ENCODE data around the gene RPLP1.

Gene RPLP1

DNA sequence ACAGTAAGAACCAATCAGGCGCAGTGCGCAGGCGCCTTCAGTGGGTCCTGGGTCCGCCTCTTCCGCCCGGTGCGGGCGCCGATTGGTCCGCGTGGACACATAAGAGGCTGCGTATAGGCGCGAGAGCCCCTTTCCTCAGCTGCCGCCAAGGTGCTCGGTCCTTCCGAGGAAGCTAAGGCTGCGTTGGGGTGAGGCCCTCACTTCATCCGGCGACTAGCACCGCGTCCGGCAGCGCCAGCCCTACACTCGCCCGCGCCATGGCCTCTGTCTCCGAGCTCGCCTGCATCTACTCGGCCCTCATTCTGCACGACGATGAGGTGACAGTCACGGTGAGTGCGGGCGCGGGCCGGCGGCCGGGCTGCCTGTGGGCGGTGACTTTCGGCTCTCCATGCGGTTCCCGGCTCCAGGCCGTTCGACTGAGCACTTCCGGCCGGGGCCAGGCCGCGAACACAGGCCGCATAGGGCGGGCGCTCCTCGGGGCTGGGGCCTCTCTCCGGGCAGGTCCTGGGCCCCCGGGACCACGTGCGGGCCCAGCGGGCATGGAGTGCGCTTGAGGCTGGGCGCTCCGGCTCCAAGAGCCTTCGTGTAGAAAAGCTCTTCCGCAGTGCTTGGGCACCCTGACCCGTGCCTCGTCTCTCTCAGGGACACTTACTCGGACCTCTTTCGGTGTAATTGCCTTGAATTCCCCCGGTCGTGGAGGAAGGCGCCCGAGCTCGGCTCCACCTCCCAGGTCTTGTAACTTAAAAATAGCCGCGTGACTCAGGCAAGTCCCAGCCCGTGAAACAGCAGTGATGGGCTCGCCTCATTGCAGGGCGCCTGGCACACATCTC is at the start of gene RPLP1:
RPLP1 (plus strand) TSS at position 127 of the 830 bp plus-strand sequence; CDS start at position 258, 131 bp downstream.
- peak; percentile 95 for DNase-seq (ENCODE audit: low spot score)

DNA sequence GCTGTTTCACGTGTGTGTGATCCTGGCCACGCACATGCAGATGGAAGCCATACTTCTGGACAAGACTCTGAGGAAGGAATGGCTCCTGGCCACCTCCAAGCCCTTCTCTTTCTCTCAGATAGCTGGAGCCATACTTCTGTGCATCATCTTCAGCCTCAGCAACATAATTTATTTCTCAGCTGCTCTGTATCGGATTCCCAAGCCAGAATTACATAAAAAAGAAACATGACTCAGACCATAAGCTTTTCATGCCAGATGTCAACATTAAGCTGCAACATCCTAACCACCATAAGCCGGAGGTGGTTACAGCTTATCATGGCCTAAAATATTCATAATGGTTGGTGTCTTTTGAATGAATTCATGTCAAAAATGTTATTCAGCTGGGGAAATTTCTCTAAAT is 49.0 kb upstream of the RPLP1 start:
- DNase-seq (ENCODE audit: low spot score): no peak

DNA sequence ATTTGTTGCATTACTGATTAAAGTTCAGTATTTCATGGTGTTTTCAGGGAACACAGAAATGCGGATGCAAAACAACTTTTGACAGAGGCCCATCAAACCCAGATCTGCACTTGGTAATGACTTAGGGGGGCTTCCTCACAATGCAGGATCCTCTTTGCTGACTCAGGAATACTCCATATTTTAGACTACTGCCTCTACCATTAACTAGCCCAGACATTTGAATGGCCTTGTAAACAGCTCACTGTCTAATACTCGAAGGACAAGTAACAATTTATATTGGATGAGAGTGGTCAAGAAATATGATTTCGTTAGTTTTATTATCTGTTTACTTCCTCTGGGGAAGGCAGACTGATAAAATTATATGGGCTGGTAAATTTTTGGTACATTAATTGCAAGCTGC is 47.5 kb upstream of the RPLP1 start:
- DNase-seq (ENCODE audit: low spot score): no peak

DNA sequence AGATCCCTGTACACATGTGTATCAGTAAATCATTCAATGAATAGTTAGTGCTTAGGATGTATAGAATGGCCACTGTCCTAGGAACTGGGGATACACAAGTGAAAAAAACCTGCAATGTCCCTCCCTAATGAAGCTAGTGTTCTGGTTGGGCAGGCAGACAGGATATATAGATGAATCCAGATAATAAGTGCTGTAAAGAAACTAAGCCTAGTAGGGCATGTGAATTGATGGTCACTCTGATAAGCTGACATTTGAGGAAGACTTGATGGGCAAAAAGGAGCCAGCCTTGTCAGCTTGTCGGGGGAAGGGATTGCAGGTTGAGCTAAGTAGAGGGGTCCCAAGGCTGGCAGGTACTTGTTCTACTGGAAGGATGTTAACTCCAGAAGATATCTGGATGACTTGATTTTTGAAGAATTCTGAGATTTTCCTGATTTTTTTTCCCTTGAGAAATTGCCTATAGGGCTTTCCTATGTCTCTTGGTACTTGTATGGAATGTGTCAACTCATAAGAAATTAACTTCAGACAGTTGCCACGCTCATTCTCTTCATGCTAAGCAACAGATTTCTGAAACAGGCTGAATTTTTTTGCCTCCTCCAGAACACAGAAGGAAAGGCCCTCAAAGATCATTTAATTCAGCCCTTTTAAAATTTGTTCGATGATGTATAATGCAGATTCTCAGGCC is 44.8 kb upstream of the RPLP1 start:
- DNase-seq (ENCODE audit: low spot score): no peak

DNA sequence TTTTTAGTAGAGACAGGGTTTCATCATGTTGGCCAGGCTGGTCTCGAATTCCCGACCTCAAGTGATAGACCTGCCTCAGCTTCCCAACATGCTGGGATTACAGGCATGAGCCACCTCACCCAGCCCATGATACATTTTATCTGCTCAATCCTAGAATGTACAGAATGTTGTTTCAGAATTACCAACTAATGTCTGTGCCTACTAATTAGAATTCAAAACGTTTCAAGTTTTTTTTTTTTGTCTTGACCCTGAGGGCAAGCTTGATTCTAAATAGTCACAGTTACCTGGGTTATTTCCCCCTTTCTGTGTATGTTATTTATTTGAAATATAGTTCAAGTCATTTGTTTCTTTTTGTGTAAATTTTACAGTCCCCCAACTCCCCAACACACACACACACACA is 43.8 kb upstream of the RPLP1 start:
- no peak for DNase-seq (ENCODE audit: low spot score)

DNA sequence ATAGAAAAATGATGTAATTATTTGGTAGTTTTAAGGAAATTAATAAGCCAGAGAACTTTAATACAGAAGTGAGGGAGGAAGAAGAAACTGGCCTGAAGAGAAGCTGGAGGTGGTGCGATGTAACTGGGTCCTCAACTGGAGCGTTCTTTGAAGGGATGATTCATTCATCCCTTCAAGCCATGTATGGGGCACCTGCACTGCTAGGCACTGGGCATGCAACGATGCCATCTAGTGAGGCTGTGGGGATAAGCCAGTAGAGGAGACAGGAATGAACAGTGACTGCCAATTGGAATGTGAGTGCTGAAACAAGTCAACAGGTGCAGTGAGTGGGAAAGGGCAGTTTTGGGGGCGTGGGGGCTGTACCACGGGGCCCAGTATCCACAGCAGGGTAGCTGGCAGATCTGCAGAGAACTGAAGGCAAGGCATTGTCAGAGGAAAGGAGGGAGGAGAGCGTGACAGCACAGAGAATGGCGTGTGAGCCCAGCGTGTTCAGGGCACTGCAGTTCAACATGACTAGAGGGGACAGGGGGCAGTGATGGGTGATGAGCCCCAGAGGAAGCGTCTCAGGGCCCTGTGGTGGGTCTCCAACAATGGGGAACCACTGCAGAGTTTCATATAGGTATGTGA is 42.3 kb upstream of the RPLP1 start:
- DNase-seq (ENCODE audit: low spot score): no peak

DNA sequence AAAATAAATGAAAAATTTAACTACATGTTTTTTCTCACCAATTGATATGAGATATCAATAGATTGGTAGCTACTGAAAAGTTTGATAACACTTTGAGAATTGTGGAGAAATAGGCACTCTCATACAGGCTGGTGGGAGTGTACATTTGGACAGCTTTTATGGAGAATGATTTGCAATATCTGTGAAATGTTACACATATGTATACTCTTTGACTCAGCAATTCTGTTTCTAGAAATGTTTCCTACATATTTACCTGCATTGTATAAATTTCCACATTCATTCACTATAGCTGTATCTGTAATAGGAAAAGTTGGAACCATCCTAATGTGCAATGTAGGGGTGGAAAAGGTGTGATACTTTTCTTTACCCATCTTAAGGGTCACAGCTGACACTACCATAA is 40.3 kb upstream of the RPLP1 start:
- DNase-seq (ENCODE audit: low spot score): no peak

DNA sequence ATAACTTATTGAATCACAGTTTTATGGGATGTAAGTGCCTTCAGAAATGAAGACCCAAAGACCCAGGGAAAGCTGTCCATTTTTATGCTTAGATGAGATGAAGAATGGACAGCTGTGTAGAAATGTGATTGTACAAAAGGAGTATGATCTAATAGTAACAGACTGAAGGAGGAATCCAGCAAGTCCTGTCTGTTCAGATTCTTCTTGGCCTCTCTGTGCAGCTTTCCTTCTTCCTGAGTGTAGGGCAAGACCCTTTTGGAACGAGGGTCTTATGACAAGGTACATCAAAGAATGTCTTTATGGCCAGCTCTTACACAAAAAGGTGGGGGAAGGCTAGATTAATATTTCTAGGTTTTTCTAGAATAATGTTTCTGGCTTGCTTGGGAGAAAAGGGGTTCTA is 39.9 kb upstream of the RPLP1 start:
- DNase-seq (ENCODE audit: low spot score): no peak

DNA sequence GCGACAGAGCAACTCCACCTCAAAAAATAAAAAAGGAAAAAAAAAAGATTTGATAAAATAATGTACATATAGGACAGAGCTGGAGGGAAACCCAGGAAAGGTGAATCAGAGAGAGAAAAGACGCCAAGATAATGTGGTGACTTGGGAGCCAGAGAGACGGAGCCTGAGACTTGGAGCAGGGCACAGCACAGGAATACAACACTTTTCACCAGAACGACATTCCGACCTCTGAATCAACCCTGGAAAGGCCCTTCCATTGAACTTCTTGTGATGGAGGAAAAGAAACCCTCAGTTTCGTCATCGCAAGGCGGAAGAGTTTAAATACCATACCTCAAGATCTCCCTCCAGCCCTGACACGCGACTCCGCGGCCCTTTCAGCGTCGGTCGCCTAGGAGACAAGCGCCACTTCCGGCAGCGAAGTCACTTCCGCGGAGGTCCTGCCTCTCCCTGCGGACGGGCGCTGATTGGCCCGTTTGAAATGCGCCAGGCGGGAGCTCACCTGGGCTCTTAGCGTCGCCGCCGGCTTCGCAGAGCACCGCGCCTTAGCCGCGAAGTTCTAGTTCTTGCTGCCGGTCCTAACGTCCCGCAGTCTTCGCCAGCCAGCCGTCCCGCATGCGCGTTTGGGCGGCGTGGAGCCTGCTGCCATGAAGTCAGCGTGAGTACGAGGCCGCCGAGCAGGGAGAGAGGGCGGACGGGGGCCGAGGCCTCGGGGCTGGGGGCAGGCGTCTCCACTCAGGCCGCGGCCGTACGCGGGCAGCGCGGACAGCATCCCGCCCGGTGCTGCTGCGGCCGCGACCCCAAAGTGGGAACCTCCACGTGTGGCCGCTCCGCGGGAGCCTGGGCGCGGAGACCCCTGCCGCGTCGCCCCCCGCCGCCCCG is 38.6 kb upstream of the RPLP1 start, which contains the start of gene KIF23:
KIF23 (plus strand) TSS at position 528 of the 879 bp plus-strand sequence; CDS start at position 645, 117 bp downstream.
- peak; percentile 68 for DNase-seq (ENCODE audit: low spot score)

DNA sequence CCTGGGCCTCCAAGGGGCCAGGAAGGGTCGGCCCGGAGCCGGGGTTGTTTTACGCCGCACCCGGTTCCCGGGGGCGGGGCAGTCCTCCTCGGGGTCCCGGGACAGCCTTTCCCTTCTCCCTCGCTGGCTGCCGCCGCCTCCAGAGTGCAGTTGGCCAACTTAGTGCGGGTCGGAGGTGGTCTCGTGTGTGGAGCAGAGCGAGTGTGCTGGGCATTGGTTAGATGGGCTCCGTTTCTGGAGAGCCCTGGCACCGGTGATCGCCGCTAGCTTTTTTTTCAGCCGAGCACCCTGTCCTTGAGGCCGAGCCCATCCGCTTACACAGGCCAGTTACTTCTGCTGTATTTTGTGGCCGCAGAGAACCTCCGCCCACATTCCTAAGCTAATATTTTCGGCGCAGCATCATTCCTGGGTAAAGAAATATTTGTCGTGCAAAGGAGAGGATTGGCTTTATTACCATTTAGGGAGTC is 37.9 kb upstream of the RPLP1 start:
- DNase-seq (ENCODE audit: low spot score): no peak

DNA sequence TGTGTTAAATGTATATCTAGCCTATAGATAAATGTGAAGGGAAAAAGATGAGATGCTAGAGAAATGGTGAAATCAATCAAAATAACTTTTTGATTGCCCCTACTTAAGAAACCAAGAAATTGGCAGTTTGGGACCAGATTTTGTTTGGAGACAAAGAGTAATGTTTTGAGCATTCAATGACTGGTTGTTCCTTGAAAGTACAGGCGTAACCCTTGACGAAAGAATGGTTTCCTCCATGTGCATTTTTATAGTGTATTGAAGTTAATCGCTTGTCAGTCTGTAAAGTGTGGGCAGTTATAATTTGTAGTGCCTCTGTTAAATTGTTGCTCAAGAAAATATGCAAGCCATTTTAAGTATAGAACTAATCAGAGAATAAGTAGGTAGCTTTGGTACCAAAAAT is 37.2 kb upstream of the RPLP1 start:
- DNase-seq (ENCODE audit: low spot score): no peak

DNA sequence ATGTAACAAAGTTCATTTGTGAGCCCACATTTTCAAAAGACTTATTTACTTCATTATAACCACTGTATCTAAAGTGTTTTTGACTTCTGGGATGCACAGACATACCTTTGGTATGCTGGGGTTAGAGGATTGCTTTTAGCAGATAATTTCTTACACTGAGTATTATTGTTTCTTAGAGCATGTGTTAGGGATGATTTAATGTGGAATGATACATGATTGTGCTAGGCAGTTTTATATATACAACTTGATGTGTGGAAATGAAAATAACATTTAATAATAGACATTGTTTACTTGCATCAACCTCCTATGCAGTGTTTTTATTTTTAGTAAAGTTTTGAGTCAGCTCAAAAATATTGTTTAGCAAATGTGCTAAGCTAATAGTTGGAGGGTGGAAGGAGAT is 35.0 kb upstream of the RPLP1 start:
- DNase-seq (ENCODE audit: low spot score): no peak

DNA sequence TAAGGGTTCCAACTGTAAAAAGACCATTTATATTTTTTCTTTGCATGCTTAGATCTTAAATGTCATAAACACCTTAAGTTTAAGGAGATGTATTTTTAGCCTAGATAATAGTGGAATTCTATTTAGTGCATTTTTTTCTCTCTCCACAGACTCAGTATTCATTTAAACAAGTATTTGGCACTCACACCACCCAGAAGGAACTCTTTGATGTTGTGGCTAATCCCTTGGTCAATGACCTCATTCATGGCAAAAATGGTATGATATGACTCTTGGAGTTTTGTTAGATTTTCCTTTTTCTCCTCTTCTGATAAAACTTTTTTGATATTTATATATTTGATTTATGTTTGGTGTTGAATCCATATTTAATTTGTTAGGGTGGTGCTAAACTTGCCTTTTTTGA is 31.1 kb upstream of the RPLP1 start:
- no peak for DNase-seq (ENCODE audit: low spot score)

DNA sequence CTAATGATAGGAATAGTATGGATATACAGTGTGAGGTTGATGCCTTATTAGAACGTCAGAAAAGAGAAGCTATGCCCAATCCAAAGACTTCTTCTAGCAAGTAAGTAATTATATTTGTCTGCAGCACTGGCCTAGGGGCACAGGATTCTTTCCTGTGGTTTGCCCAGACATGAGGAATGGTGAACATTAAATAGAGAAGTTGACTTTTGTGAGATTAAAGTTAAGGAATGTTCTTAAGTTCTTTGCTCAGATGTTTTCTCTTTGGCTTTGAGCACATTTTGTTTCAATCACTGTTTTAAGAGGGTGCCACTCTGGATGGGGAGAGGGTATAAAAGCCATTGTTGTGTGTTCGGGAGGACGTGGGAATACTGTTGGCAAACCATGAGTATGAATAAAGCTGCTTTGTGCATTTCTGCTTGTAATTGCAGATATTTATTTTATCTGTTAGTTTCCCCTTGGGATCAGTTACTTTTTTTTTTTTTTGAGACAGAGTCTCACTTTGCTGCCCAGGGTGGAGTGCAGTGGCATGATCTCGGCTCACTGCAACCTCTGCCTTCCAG is 30.2 kb upstream of the RPLP1 start:
- no peak for DNase-seq (ENCODE audit: low spot score)

DNA sequence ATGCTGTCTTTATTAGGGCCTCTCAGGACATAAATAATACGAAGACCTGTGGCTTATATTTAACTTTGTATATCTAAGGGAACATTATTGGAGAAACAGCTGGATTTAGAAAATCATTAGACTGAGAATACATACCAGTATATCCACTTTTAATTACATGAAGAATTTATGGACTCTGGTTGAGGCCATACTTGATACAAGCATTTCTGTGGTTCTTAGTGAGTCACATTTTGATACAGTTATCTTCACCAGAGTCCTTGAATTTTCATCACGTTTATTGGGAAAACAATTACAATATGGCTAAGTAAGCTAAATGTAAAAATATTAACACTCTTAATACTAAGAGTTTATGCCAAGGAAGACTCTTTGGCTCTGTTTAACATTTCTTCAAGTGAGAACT is 28.6 kb upstream of the RPLP1 start:
- DNase-seq (ENCODE audit: low spot score): no peak

DNA sequence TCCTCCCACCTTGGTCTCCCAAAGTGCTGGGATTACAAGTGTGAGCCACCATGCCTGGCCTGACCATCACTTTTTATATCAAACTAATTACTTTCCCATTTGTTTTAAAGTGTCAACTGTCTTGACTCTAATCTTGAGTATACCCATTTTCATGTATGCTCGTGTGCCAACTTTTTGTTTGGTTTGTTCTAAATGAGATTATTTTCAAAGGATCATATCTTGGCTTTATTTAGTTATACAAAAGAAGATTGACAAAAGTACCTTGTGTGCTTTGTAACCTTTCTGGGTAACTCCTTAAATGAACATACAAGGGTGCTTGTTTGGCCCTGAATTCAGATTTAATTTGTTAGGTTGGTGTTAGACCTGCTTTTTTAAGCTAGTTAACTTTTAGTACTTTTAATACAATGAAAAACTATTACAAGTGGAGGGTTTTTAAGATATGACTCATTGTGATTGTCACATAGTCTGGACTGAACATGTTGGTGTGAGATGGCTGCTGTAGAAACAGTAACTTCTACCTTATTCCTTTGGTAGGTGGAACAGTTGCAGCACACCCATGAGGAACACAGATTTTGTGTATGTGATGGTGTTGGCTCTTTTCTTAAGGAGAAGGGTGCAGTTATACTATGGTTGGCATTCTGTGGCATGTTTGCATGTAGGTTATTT is 27.7 kb upstream of the RPLP1 start:
- DNase-seq (ENCODE audit: low spot score): no peak

DNA sequence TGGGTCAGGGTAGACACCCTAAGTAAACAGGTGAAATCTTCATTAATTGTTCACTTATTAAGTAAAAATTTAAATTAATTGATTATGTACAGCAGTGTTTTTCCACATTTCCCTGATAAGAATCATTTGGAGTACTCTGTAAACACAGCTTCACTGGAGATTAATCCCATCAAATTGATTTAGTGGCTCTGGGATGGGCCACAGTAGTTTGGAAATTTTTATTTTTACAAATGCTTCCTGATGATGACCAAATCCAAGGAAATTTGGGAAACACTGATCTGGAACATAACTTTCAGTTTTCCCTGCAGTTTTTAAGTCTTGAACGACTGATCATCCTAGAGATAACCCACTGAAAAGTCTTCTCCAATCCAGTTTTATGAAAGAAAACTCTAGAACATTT is 18.8 kb upstream of the RPLP1 start:
- DNase-seq (ENCODE audit: low spot score): no peak

DNA sequence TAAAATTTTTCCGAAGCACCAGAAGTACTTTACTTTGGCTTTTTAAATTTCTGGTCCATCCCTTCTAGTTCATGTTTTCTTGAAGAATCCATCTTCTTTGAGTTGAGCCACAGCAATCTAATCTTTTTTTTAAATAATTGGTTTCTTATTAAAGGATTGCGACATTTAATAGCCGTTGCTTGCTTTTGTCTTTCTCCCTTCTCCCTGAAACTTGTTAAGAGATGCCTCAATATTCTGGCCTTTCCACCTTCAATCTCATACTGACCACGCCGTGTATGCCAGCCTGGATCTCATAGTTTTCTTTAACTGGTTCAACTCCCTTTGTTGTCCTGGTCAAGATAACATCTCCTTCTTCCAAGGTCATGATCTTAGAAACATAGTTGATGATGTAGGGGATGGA is 18.4 kb upstream of the RPLP1 start:
- no peak for DNase-seq (ENCODE audit: low spot score)

DNA sequence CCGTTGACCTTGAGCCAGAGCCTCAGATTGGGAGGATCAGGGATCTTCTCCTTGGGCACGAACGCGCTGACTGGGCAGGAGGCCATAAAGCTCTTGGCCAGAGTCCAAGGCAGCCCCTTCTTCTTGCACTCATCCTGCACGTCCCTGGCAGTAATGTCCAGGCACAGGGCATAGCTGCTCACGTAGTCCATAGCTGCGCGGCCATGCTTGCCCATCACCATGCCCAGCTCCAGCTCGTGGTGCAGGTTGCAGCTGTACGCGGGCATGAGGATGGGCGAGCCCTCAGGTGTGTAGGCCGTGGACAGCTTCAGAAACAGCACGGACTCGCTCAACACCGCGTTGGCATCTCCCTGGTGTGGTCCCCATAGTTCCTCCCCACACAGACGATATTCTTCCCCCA is 17.9 kb upstream of the RPLP1 start:
- no peak for DNase-seq (ENCODE audit: low spot score)

DNA sequence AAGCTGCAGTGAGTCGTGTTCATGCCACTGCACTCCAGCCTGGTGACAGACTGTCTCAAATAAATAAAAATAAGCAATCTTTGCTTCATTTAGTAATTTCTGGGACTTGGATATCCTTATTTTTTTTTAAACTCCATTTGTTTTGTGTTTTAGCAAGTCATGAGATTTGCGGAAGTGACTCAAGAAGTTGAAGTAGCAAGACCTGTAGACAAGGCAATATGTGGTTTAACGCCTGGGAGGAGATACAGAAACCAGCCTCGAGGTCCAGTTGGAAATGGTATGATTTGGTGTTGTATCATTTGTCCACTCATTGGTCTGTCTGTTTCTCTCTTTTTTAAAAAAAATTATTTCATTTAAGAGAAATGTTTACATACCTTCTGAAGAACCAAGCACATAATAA is 16.6 kb upstream of the RPLP1 start:
- DNase-seq (ENCODE audit: low spot score): no peak

DNA sequence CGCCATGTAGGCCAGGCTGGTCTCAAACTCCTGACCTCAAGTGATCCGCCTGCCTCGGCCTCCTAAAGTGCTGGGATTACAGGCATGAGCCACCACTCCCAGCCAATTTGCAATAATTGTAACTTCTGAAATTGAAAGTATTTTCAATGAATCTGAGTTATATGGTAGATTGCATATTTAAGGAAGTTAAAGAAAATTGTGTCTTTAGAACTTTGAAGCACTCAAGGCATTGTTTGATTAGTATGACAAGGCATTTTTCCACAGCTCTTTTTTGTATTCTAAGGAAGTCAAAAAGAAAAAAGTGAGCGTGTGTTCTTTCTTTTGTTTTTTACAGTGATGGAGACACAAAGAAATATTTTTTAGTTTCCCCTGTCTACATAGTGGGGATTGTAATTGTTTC is 15.7 kb upstream of the RPLP1 start:
- DNase-seq (ENCODE audit: low spot score): no peak

Data from globus pallidus (tissue), 1 donor.